HG03558 (cell line): ENCODE results near the gene CCDC57.

Source experiments
- ATAC-seq: cut with Tn5 transposase; IDR thresholded peaks from one replicate; pipeline ENCODE4 v1.9.1; 2021; ENCODE audit warnings: moderate number of reproducible peaks; ENCODE audit not compliant: unreplicated experiment; ENCODE audit errors: extremely low read depth

The CCDC57 gene

GRCh38 chr17:82088838-82089722, 123.6 kb downstream of the CCDC57 start:
- ATAC-seq: no peak

- no peak for ATAC-seq
Measured at GRCh38 chr17:82087961-82088837, 124.4 kb downstream of the CCDC57 start.

GRCh38 chr17:82086941-82087906, 125.4 kb downstream of the CCDC57 start:
- no peak for ATAC-seq

- ATAC-seq: no peak
Measured at GRCh38 chr17:82085931-82086764, 126.5 kb downstream of the CCDC57 start.

- ATAC-seq: no peak
Measured at GRCh38 chr17:82085031-82085861, 127.4 kb downstream of the CCDC57 start.

GRCh38 chr17:82084373-82085030, 128.1 kb downstream of the CCDC57 start:
- no peak for ATAC-seq

GRCh38 chr17:82083533-82084359, 128.9 kb downstream of the CCDC57 start:
- no peak for ATAC-seq

GRCh38 chr17:82083009-82083408, 129.6 kb downstream of the CCDC57 start:
- no peak for ATAC-seq

- ATAC-seq: no peak
Measured at GRCh38 chr17:82082456-82082855, 130.2 kb downstream of the CCDC57 start.

- no peak for ATAC-seq
Measured at GRCh38 chr17:82081966-82082365, 130.7 kb downstream of the CCDC57 start.

GRCh38 chr17:82081546-82081945, 131.1 kb downstream of the CCDC57 start:
- ATAC-seq: no peak

GRCh38 chr17:82080789-82081464, 131.7 kb downstream of the CCDC57 start:
- no peak for ATAC-seq

- ATAC-seq: no peak
Measured at GRCh38 chr17:82080048-82080788, 132.4 kb downstream of the CCDC57 start.

- no peak for ATAC-seq
Measured at GRCh38 chr17:82079001-82079677, 133.5 kb downstream of the CCDC57 start.

- no peak for ATAC-seq
Measured at GRCh38 chr17:82078433-82078832, 134.2 kb downstream of the CCDC57 start.
